Cardiac muscle cell (in vitro differentiated cells and primary cell): ENCODE measurements around the gene SVIP. TPM values are rescaled to one million over a fixed set of nuclear protein-coding genes. Genes with fewer than 3 reads are reported as not detected.

Experiments
- DNase-seq, 2 donors: peaks; one replicate each; pipeline versions ENCODE4 v3.0.0 to v3.0.0-alpha.2; 2010 to 2017; ENCODE audit warnings: low read depth in 1 of 2, low spot score in 1 of 2
- H3K27ac ChIP-seq: fragments of 200-600 bp; sonication (generic); 2 replicates; pipeline ENCODE4 v1.5.1; 2016
- H3K27me3 ChIP-seq: fragments of 200-600 bp; sonication (generic); 2 replicates; pipeline ENCODE4 v1.6.0; 2016; ENCODE audit warnings: control low read depth
- H3K36me3 ChIP-seq: fragments of 200-600 bp; sonication (generic); 2 replicates; pipeline ENCODE4 v1.5.1; 2016; ENCODE audit warnings: control low read depth
- H3K4me1 ChIP-seq: fragments of 200-600 bp; sonication (generic); 2 replicates; pipeline ENCODE4 v1.8.1; 2017; ENCODE audit warnings: low read depth, mild to moderate bottlenecking, mixed run types
- H3K4me3 ChIP-seq: fragments of 200-600 bp; sonication (generic); 2 replicates; pipeline ENCODE4 v1.5.1; 2016; ENCODE audit warnings: mild to moderate bottlenecking
- H3K9me3 ChIP-seq: fragments of 200-600 bp; sonication (generic); 2 replicates; pipeline ENCODE4 v1.5.1; 2017; ENCODE audit warnings: low read depth, mild to moderate bottlenecking, control low read depth
- polyA plus RNA-seq: library from polyadenylated mRNA; unstranded; fragments of >200 nt; fragmentation: Nextera tagmentation; extraction: Ambion mirVana; gene quantifications from 2 replicates; pipeline ENCODE4 v1.2.1, GENCODE V29; 2016
- total RNA-seq: library from RNA; depleted of rRNA; stranded (reverse); fragments of >200 nt; gene quantifications from 2 replicates; pipeline ENCODE4 v1.2.3, GENCODE V29; 2016
- TF ChIP-seq, protein P1 (sequence below): IDR thresholded peaks from 2 replicates; pipeline ENCODE4 v1.5.1; 2012; ENCODE audit warnings: low read depth, mild to moderate bottlenecking, low read length

Gene SVIP
- total and polyA plus RNA-seq, 2 experiments from 2014 or later: 4.9 to 12.5 TPM

DNA sequence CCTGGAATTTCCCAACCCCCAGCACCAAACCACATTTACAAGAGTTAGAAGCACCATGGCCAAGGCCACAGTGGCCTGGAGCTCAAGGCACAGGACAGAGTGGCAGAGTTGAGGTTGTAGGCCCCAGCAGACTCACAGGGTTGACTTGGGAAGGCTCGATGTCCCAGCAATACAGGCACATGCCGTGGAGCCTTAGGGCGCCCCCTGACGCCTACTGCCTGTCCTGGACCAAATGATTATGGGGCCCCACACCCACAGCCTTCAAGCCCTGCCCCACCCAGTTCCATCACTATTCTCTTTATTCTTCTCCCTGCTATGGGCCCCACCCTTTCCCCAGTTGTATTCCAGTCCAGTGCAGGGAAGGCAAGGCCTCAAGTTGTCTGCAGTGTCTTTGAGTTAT is 30.6 kb upstream of the SVIP start, which contains the start of gene CCDC179:
CCDC179 (minus strand) TSS at position 234 of the 400 bp plus-strand sequence; CDS start at position 181, 53 bp downstream.
- Histone ChIP-seq H3K36me3 (no peaks in the 10 kb centered on the region), H3K27me3 (no peaks in the 10 kb centered on the region), H3K4me3 (no peak within 1 kb of the TSS), H3K27ac (no peak within 1 kb of the TSS), H3K9me3 (no peaks in the 10 kb centered on the region), H3K4me1 (no peaks in the 10 kb centered on the region)
- no peak for DNase-seq
- TF ChIP-seq, protein P1, sequence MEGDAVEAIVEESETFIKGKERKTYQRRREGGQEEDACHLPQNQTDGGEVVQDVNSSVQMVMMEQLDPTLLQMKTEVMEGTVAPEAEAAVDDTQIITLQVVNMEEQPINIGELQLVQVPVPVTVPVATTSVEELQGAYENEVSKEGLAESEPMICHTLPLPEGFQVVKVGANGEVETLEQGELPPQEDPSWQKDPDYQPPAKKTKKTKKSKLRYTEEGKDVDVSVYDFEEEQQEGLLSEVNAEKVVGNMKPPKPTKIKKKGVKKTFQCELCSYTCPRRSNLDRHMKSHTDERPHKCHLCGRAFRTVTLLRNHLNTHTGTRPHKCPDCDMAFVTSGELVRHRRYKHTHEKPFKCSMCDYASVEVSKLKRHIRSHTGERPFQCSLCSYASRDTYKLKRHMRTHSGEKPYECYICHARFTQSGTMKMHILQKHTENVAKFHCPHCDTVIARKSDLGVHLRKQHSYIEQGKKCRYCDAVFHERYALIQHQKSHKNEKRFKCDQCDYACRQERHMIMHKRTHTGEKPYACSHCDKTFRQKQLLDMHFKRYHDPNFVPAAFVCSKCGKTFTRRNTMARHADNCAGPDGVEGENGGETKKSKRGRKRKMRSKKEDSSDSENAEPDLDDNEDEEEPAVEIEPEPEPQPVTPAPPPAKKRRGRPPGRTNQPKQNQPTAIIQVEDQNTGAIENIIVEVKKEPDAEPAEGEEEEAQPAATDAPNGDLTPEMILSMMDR: no peak

- Histone ChIP-seq H3K36me3 (no peaks in the 10 kb centered on the region), H3K27me3 (no peaks in the 10 kb centered on the region), H3K9me3 (no peaks in the 10 kb centered on the region), H3K4me3 (no peak overlapping the region), H3K27ac (no peak overlapping the region), H3K4me1 (no peaks in the 10 kb centered on the region)
- TF ChIP-seq, protein P1: no peak
- no peak for DNase-seq
These were observed 30.2 kb upstream of the SVIP start for GRCh38 chr11:22859756-22860155.

DNA sequence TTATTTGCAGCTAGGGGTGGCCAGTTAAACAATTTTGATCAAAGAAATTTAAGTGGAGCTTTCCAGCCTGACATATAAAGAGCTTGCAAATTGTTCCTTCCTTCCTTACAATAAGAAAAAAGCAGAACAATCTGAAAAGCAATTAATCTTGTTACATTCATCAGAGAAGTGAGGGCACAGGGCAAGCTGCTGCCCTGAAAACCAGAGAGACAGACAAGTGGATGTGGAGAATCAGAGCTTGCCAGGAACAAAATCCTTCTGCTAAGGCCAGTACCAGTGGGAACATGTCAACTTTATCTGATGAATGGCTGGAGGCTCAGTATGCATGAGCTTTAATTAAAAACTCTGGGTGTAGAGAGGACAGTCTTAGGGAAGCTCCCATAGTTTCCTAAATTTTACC is 21.9 kb upstream of the SVIP start:
- TF ChIP-seq, protein P1: no peak
- Histone ChIP-seq H3K27ac (no peak overlapping the region), H3K4me3 (no peak overlapping the region), H3K36me3 (no peaks in the 10 kb centered on the region), H3K4me1 (no peaks in the 10 kb centered on the region), H3K9me3 (no peaks in the 10 kb centered on the region), H3K27me3 (no peaks in the 10 kb centered on the region)
- DNase-seq: no peak

GRCh38 chr11:22846726-22847125 is 17.1 kb upstream of the SVIP start:
- Histone ChIP-seq H3K9me3 (no peaks in the 10 kb centered on the region), H3K4me3 (no peak overlapping the region), H3K27me3 (no peaks in the 10 kb centered on the region), H3K27ac (no peak overlapping the region), H3K4me1 (no peaks in the 10 kb centered on the region), H3K36me3 (no peaks in the 10 kb centered on the region)
- no peak for DNase-seq
- TF ChIP-seq, protein P1: no peak

DNA sequence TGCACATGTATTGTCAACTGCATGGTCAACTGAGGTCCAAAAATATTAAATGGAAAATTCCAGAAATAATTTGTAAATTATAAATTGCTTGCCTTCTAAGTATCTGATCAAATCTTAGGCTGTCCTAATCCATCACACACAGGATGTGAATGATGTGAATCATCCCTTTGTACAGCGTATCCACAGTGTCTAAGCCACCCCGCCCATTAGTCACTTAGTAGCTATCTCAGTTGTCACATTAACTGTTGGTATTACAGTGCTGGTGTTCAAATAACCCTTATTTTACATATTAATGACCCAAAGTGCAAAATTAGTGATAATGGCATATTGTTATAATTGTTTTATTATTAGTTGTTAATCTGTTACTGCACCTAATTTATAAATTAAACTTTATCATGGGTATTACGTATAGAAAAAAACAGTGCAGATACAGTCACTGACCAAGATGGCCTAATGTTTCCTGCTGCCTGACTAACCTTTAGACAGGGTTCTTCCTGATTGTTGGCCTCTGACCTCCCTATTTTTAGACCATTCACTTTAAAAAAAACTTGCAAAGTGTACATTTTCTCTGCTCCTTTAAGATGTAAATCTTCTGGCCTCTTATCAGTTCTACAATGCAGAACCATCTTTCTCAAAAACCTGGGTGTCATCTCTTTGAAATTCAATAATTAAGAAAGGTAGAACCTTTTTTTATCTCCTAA is 2.9 kb upstream of the SVIP start:
- Histone ChIP-seq H3K4me1 (no peaks in the 10 kb centered on the region), H3K4me3 (no peak overlapping the region), H3K9me3 (no peaks in the 10 kb centered on the region), H3K27me3 (peaks cover 13% of the 10 kb centered on the region), H3K36me3 (no peaks in the 10 kb centered on the region), H3K27ac (no peak overlapping the region)
- TF ChIP-seq, protein P1: no peak
- no peak for DNase-seq
